ENCODE measurements around the gene CPNE1.

- no peak for TF ChIP-seq EZH2phosphoT487 (IDR thresholded peaks at IDR 0.05; ENCODE audit: insufficient read depth, low read depth)
- TF ChIP-seq EZH2 (IDR thresholded peaks at IDR 0.05; ENCODE audit: insufficient read depth, poor library complexity, severe bottlenecking), result no peak
Observed at GRCh38 chr20:35690265-35690664, 25.6 kb upstream of the CPNE1 start.
